Measurements from ENCODE around the gene NHLH2.

- TF ChIP-seq, protein P1, sequence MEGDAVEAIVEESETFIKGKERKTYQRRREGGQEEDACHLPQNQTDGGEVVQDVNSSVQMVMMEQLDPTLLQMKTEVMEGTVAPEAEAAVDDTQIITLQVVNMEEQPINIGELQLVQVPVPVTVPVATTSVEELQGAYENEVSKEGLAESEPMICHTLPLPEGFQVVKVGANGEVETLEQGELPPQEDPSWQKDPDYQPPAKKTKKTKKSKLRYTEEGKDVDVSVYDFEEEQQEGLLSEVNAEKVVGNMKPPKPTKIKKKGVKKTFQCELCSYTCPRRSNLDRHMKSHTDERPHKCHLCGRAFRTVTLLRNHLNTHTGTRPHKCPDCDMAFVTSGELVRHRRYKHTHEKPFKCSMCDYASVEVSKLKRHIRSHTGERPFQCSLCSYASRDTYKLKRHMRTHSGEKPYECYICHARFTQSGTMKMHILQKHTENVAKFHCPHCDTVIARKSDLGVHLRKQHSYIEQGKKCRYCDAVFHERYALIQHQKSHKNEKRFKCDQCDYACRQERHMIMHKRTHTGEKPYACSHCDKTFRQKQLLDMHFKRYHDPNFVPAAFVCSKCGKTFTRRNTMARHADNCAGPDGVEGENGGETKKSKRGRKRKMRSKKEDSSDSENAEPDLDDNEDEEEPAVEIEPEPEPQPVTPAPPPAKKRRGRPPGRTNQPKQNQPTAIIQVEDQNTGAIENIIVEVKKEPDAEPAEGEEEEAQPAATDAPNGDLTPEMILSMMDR (IDR thresholded peaks at IDR 0.05; ENCODE audit: insufficient read depth, low read depth, low read length), result no peak
- no peak for TF ChIP-seq EZH2 (IDR thresholded peaks at IDR 0.05; ENCODE audit: insufficient read depth, low read length)
These were observed 21.5 kb upstream of the NHLH2 start for GRCh38 chr1:115862403-115862802.
